Osteoblast (primary cell): ENCODE results near the gene BIN1. TPM values are rescaled to one million over a fixed set of nuclear protein-coding genes. Genes with fewer than 3 reads are reported as not detected.

Experiments used
- DNase-seq: peaks from one replicate; pipeline ENCODE4 v3.0.0; 2011; ENCODE audit warnings: low spot score, mixed read lengths; ENCODE audit not compliant: insufficient read length; ENCODE audit errors: missing footprints
- H2AFZ ChIP-seq: 2 replicates; pipeline ENCODE4 v1.6.0; 2011; ENCODE audit warnings: mild to moderate bottlenecking, low read length
- H3K27ac ChIP-seq: 2 replicates; pipeline ENCODE4 v1.5.1; 2011; ENCODE audit warnings: mild to moderate bottlenecking, low read depth, low read length, moderate library complexity
- H3K27me3 ChIP-seq: 2 replicates; pipeline ENCODE4 v1.6.0; 2012; ENCODE audit warnings: mild to moderate bottlenecking, control low read depth, inconsistent platforms, low read length, moderate library complexity; ENCODE audit not compliant: insufficient read depth
- H3K36me3 ChIP-seq: 2 replicates; pipeline ENCODE4 v1.5.1; 2011; ENCODE audit warnings: mild to moderate bottlenecking, low read length, control low read depth, moderate library complexity; ENCODE audit not compliant: insufficient read depth
- H3K4me1 ChIP-seq: 2 replicates; pipeline ENCODE4 v1.5.1; 2011; ENCODE audit warnings: mild to moderate bottlenecking, low read length, control low read depth, moderate library complexity; ENCODE audit not compliant: insufficient read depth
- H3K4me2 ChIP-seq: 2 replicates; pipeline ENCODE4 v1.6.0; 2011; ENCODE audit warnings: mild to moderate bottlenecking, low read length; ENCODE audit not compliant: insufficient read depth
- H3K4me3 ChIP-seq: fragments of 200-600 bp; sonication (generic); 3 replicates; pipeline ENCODE4 v1.5.1; 2012; ENCODE audit warnings: mild to moderate bottlenecking, low read length, inconsistent platforms; ENCODE audit not compliant: insufficient read depth
- H3K79me2 ChIP-seq: 2 replicates; pipeline ENCODE4 v1.6.0; 2012; ENCODE audit warnings: mild to moderate bottlenecking, low read length, control low read depth, inconsistent platforms; ENCODE audit not compliant: insufficient read depth
- H3K9me3 ChIP-seq: 2 replicates; pipeline ENCODE4 v1.5.1; 2011; ENCODE audit warnings: low read depth, low read length, control low read depth
- H4K20me1 ChIP-seq: 2 replicates; pipeline ENCODE4 v1.6.0; 2012; ENCODE audit warnings: mild to moderate bottlenecking, low read length, control low read depth; ENCODE audit not compliant: insufficient read depth
- total RNA-seq: library from RNA; depleted of rRNA; stranded (reverse); fragments of >200 nt; gene quantifications from 2 replicates; pipeline ENCODE4 v1.2.3, GENCODE V29; 2012
- TF ChIP-seq, protein P1 (sequence below): IDR thresholded peaks from 2 replicates; pipeline ENCODE4 v1.5.1; 2011; ENCODE audit warnings: mild to moderate bottlenecking, low read depth, low read length, moderate library complexity; ENCODE audit errors: extremely low read depth

BIN1 gene
- total RNA-seq, 1 donor = 85.4 TPM

- DNase-seq = peak; percentile 77
Observed at GRCh38 chr2:127044977-127045661, 61.8 kb downstream of the BIN1 start.

DNA sequence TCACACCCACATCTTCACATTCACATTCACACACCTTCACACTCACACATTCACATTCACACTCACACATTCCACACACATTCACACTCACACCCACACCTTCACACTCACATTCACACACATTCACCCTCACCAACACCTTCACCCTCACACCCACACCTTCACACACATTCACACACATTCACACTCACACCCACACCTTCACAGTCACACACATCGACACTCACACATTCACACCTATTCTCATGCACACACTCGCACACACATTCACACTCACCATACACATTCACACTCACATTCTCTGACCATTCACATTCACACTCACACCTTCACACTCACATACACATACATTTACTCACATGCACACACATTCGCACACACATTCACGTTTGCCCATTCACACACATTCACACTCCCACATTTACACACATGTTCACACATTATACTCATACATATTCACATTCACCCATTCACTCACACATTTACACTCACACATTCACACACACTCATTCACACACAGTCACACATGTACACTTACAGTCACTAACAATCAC lies 62.7 kb downstream of the BIN1 start:
- no peak overlapping the region for H3K4me3 ChIP-seq
- H3K27me3 ChIP-seq = no peaks in the 10 kb centered on the region
- no peaks in the 10 kb centered on the region for H3K79me2 ChIP-seq
- TF ChIP-seq, protein P1, sequence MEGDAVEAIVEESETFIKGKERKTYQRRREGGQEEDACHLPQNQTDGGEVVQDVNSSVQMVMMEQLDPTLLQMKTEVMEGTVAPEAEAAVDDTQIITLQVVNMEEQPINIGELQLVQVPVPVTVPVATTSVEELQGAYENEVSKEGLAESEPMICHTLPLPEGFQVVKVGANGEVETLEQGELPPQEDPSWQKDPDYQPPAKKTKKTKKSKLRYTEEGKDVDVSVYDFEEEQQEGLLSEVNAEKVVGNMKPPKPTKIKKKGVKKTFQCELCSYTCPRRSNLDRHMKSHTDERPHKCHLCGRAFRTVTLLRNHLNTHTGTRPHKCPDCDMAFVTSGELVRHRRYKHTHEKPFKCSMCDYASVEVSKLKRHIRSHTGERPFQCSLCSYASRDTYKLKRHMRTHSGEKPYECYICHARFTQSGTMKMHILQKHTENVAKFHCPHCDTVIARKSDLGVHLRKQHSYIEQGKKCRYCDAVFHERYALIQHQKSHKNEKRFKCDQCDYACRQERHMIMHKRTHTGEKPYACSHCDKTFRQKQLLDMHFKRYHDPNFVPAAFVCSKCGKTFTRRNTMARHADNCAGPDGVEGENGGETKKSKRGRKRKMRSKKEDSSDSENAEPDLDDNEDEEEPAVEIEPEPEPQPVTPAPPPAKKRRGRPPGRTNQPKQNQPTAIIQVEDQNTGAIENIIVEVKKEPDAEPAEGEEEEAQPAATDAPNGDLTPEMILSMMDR = no peak
- no peak overlapping the region for H3K4me2 ChIP-seq
- H2AFZ ChIP-seq = no peak overlapping the region
- no peaks in the 10 kb centered on the region for H3K9me3 ChIP-seq
- no peak overlapping the region for H3K27ac ChIP-seq
- H4K20me1 ChIP-seq = no peaks in the 10 kb centered on the region
- no peak for DNase-seq
- no peaks in the 10 kb centered on the region for H3K36me3 ChIP-seq
- H3K4me1 ChIP-seq = no peaks in the 10 kb centered on the region

More at GRCh38 chr2:127044977-127045661, 61.8 kb downstream of the BIN1 start:
- TF ChIP-seq, protein P1 = no peak
- H3K27ac ChIP-seq = no peak overlapping the region
- no peaks in the 10 kb centered on the region for H3K36me3 ChIP-seq
- H3K79me2 ChIP-seq = no peaks in the 10 kb centered on the region
- H3K4me2 ChIP-seq = no peak overlapping the region
- H4K20me1 ChIP-seq = no peaks in the 10 kb centered on the region
- no peak overlapping the region for H3K4me3 ChIP-seq
- no peaks in the 10 kb centered on the region for H3K4me1 ChIP-seq
- H3K27me3 ChIP-seq = no peaks in the 10 kb centered on the region
- H2AFZ ChIP-seq = no peak overlapping the region
- H3K9me3 ChIP-seq = no peaks in the 10 kb centered on the region

- Histone ChIP-seq H3K4me1 (no peaks in the 10 kb centered on the region), H3K27me3 (no peaks in the 10 kb centered on the region), H3K4me2 (no peak overlapping the region), H4K20me1 (no peaks in the 10 kb centered on the region), H2AFZ (no peak overlapping the region), H3K27ac (no peak overlapping the region), H3K79me2 (no peaks in the 10 kb centered on the region), H3K4me3 (no peak overlapping the region), H3K9me3 (no peaks in the 10 kb centered on the region), H3K36me3 (no peaks in the 10 kb centered on the region)
- TF ChIP-seq, protein P1 = no peak
- peak; percentile 59 for DNase-seq
Observed at GRCh38 chr2:127043367-127044164, 63.4 kb downstream of the BIN1 start.
